GM18526 (cell line): ENCODE results near the gene SPRING1.

Experiments
- POLR2A ChIP-seq: IDR thresholded peaks from 3 replicates; pipeline ENCODE4 v1.6.1; 2011; ENCODE audit not compliant: insufficient read length; ENCODE audit errors: extremely low read depth

The SPRING1 gene

DNA sequence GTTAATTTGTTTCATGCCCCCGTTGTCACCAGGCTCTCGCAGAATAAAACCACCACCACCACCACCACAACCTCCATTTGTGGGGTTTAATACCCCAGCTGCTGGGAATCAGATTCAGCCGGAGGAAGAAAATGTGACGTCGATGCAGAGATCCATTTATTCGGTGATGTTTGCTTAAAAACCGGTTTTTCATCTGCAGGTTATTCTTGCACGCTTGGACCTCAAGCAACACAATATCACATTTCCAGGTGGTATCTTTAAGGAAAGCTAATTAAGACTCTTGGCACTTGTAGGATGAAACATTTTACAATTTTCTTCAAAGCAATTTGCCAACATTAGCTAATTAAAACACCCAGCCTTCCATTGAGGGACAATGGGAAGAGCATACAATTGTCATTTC lies 39.8 kb downstream of the SPRING1 start:
- no peak for TF ChIP-seq POLR2A

DNA sequence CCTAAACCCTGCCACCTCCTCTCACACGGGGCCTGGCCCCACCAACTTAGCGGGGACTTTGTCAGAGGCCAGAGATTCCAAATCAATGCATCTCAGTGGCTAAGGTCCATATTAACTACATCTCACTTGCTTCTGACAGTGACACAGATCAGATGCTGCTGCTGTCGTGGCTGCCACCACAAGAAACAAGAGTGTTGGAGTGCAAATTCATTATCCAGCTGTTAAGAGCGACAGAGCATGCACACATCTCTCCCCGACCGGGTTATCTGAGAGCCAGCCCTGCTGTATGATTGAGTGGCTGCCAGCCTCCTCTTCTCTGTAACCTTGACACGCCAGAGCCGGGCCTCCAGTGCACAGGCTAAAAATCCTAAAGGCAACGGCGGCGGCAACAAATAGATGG lies 40.2 kb downstream of the SPRING1 start:
- TF ChIP-seq POLR2A, result no peak

DNA sequence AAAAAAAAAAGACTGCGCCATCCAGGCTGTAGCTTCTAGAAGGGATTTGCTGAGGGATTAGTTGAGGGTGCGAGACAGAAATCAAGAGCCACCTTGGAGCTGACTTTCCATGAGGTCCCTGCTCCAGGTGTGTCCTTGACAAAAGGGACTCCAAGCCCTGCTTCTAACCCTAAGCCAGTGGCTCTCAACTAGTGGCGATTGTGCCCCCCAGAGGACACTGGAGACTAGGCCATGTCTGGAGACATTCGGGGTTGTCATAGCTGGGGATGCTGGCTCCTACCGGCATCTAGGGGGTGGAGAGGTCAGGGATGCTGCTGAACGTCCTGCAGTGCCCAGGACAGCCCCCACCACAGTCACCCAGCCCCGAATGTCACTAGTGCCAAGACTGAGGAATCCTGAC lies 40.6 kb downstream of the SPRING1 start:
- TF ChIP-seq POLR2A, result no peak

DNA sequence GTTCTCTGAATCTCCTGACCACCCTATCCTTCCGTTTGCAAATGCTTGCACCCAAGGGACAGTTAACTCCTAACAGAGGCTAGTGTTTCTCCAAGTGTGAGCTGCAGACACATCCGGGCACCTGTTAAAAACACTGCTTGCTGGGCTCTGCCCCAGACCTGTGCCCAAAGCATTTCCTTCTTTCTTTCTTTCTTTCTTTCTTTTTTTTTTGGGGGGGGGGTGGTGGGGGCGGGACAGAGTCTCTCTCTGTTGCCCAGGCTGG lies 42.5 kb downstream of the SPRING1 start:
- no peak for TF ChIP-seq POLR2A

DNA sequence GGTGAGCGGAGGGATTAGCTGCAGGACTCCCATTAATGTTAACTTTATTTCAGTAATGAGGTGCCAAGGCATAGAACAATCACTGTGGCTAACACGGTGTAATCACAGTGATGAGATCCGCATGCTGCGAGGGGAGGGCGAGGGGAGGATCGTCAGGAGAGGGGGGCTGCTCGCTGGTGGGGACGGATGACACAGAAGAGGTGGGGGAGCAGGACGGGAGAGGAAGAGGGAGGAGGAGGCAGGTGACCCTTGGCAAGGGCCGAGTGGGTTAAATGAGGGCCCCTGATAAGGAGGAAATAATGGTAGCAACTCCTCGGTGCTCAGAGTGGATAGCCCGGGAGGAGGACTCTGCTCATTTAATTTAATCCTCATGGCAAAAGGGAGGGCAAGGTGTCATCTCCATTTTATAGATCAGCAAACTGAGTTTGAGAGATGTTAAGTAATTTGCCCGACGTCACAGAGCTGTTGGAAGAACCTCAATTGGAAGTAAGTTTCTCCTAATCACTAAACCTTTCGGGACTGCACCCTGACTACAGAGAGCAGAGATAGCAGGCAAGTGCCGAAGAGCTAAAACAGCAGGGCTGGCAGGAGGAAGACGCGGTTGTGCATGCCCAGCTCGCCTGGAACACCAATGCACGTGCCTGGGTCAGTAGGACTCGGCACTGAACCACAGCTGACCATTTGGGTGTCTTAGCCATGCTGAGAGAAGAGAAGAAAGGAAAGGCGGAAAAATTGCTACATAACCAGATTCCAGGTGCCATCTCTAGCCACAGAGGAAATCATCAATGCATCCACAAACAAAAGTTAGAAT lies 43.0 kb downstream of the SPRING1 start:
- no peak for TF ChIP-seq POLR2A

DNA sequence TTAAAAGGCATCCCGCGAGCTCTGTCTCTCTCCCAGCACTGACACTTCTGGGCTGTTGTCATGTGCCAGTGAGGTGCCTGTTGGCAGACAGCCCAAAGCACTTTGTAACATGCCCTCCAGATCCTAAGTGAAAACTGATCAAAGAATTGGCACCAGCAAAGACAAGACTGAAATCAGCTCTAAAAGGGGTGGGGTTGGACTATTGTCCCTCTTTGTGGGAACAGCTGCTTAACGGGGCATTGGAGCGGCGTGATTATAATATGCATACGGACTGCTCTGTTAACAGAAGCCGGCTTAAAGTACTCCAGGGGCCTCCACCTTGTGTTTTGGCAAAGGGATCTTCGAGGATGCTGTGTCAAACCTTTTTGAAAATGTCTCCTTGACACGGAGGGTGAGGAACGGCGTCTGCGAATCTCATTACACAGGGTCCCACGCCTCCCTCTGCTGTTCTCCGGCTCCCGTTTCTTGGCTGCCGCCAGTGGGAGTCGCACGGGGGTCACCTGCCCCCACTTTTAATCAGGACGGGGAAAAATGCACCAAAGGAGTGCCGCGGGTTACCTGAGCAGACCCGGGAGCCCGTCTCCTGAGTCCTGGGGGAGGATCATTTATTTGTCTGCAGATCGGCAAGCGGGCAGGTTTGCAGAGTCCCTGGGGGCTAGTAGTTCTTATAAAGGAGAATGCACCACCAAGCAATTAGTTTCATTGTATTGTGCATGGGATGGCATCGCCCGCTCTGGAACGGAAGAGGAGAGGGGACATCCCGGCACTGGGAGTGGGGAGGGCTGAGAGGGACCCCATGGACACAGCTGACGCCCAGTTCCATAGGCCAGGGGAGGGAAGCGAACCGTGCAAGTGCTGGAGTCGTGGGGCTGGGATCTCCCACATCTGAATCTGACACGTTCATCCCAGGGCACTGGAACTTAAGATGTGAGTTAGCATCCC lies 44.3 kb downstream of the SPRING1 start:
- TF ChIP-seq POLR2A, result no peak

DNA sequence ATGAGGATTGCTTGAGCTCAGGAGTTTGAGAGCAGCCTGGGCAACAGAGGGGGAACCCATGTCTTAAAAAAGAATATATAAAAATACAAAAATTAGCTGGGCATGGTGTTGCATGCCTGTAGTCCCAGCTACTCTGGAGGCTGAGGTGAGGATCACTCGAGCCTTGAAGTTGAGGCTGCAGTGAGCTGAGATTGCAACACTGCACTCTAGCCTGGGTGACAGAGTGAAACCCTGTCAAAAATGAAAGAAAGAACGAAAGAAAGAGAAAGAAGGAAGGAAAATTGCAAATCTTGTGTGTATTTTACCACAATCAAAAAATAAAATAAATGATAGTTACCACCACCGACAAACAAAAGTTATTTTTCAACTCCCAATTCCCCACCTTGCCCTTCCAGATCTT lies 45.3 kb downstream of the SPRING1 start:
- no peak for TF ChIP-seq POLR2A

DNA sequence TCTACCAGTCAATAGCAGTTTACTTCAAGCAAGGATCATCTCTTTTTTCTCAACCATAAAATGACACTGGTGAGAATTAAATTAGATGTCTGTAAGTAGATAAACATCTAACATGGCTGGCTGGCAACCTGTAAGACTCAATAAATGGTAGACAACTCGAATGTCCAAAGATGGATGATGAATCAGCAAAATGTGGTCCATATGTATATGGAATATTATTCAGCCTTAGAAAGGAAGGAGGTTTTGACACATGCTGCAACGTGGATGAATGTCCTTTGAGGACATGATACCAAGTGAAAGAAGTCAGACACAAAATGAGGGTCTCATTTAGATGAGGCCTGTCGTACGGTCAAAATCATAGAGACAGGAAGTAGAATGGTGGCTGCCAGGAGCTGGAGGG lies 46.2 kb downstream of the SPRING1 start:
- TF ChIP-seq POLR2A, result no peak

DNA sequence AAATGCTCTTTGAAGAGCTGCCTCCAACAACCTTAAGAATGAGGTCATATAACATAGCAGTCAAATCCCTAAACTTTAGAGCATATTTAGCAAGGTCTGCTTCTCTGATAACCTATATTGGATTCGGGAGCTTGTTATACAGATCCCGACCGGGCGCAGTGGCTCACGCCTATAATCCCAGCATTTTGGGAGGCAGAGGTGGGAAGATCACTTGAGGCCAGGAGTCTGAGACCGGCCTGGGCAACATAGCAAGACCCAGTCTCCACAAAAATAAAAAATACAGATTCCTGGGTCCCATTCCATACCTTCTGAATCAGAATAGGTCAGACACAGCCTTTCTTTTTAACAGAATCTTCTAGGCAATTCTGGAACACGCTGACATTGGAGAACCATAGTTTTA lies 46.7 kb downstream of the SPRING1 start:
- no peak for TF ChIP-seq POLR2A

DNA sequence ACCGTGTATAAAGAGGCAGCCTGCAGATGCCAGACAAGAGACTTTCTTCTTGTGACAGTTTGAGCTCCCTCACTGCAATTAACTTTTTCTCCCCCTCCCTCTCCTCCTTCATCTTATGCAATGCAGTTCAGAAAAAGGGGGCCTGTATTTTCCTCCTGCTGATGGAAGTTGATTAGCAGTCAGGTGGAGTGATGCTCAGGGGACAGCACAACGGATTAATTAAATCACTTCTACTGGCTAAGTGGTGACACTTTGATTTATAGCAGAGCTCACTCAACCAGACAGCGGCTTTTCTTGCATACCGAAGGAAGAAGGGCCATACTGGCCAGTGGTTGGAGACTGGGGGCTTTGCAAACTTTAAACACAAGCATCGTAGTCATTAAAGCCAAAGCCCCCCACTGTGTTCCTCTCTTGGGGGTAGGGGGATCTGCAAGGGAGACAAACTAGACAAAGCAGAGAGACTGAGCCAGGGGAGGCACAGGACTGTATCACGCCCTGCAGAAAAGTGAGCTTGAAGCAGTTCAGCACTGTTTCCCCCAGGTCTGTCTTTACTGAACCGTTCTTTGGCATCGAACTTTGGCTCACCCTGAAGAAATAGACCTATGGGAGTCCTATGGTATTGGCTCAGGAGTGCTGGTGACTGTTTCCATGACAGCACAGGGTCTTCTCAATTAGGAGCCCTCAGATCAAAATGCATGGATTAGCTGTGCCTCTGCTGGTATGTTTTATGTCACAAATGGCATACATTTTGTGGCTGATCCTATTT lies 47.7 kb downstream of the SPRING1 start:
- TF ChIP-seq POLR2A, result no peak

DNA sequence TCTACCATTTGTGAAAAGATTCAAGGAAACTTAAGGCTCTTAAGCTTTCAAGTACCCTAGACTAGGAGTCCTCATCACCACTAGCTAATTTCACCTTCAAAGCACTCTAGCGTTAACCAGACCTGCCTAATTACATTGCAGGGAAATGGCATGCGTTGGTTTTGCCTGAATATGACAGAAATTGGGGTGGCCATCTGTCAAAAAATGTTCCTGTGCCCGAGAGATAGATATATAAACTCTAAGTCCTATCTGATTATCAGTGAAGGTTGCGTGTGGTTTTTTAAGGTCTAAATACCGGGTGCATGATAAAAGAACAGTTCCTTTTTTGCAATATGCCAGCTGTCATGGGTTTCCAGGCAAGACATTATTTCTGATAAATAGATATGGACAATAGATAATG lies 48.3 kb downstream of the SPRING1 start:
- TF ChIP-seq POLR2A, result no peak
